ENCODE results near the gene SBF2.

The SBF2 gene

DNA sequence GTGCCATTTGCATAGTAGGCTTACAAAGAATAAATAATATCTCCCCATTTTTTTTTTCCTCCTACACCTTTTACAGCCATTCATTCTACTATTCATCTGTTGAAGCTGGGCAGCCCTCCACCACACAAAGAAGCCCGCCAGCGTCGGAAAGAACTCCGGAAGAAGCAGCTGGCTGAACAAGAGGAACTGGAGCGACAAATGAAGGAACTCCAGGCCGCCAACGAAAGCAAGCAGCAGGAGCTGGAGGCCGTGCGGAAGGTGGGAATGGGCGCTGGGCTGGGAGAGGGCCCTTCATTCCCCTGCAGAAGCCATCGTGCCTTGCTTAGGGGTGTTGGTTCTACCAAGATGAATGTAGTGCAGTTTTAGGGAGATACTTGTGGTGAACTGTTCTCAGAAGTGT, 561.6 kb downstream of the SBF2 start:
- H3K4me3 ChIP-seq (ENCODE audit: low read length) = no peak overlapping the region
- no peak for DNase-seq (ENCODE audit: low read depth)
- no peak for TF ChIP-seq CTCF (IDR thresholded peaks at IDR 0.05; ENCODE audit: insufficient read depth, low read depth, low read length, missing control alignments)

DNA sequence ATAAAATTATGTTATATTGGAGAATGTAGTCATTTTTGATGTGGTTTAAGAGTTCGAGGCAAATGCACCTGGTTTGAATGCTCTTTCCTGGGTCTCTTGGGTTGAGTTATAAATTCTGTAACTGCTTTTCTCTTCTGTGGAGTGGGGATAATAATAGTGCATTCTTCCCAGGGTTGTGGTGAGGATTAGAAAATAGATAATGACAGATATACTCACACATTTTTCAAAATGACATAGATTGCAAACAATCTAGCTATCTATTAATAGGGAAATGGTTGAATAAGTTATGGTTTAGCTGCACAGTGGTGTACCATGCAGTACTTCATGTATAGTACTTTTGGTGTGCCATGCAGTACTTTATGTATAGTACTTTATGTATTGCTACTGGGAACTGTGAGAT, 562.8 kb downstream of the SBF2 start:
- no peak for TF ChIP-seq CTCF (IDR thresholded peaks at IDR 0.05; ENCODE audit: insufficient read depth, low read depth, low read length, missing control alignments)
- no peak overlapping the region for H3K4me3 ChIP-seq (ENCODE audit: low read length)
- DNase-seq (ENCODE audit: low read depth) = no peak
